GM12801 (cell line): Measurements from ENCODE around the gene TCEA2.

Source experiments
- CTCF ChIP-seq: IDR thresholded peaks from one replicate; pipeline ENCODE4 v1.5.1; 2011; ENCODE audit warnings: control low read depth; ENCODE audit not compliant: insufficient read length; ENCODE audit errors: extremely low read depth

Gene TCEA2

DNA sequence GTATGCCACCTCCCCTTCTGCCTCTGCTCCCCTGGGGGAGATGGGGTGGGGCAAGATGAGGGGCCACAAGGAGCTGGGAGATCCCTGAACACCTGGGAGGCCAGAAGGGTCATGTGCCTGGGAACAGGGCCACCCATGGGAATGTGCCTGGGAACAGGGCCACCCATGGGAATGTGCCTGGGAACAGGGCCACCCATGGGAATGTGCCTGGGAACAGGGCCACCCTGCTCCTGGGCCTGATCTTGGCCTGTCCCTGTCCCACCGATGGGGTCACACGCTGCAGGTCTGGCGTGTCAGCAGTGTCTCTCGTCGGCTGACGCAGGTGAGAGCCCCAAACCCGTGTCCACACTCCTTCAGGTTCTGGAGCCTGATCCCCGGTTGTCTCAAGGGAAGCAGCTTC, 12.0 kb downstream of the TCEA2 start:
- no peak for TF ChIP-seq CTCF

GRCh38 chr20:64075556-64075955, 12.6 kb downstream of the TCEA2 start:
- TF ChIP-seq CTCF: no peak

- TF ChIP-seq CTCF: no peak
Observed at GRCh38 chr20:64076061-64076997, 13.3 kb downstream of the TCEA2 start.

DNA sequence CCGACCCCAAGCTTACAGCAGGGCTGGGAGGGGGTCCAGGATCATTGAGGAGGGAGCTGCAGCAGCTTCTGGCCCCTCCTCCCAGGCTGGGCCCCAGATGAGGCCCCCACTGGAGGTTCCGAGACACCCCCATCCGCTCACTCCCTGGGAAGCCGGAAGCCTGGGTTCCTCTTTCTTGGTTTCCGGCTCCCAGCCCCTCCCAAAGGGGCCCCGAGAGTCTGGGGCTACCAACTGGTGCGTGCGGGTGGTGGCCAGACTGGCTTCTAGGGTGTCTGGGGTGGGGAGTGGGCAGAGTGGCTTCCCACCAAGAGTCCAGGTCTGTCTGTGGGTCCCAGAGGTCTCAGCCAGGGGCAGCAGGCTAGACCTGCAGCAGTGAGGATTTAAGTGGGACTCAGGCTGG, 14.1 kb downstream of the TCEA2 start:
- TF ChIP-seq CTCF: no peak

DNA sequence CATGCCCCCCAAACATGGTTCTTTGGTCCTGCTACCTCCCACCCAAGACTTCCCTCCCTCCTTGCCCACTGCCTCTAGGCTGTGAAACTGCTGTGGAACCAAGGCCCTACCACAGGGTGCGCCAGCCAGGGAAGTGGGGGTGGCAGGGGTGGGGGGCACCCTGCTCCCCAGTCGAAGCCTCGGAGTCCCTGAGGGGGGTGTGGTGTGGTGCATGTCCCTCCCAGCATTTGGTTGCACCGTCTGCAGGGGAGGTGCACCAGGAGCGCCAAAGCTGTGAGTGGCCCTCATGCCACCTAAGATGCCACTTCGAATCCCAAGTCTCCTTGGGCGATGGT, 14.5 kb downstream of the TCEA2 start:
- no peak for TF ChIP-seq CTCF

DNA sequence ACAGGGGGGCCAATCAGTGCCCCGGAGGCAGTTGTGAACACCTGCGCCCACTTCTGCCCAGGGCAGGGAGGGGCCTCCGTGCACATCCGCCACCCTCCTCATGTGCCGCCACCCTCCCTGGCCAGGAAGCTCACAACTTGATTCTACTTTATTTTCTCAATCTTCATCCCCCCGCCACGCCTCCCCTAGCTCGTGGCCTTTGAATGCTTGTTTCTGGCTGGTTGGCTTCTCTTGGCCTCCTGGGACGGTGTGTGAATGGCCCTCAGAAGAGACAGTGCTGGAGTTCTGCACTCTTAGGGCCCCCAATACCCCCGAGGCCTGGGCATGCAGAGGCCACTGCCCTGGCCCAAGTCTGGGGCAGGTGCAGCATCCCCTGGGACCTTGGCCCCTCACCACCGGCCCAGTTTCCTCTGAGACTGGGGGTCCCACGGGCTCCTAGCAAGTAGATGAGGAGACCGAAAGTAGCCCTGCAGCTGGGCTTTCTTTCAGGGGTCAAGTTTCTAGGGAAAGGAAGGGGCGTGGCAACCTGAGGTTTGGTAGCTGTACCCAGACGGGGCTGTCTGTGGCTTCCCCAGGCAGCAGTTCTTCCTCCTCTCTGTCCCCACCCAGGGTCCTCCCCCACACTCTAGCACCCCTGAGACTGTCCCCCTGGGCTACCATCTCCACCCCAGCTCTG, 15.0 kb downstream of the TCEA2 start:
- no peak for TF ChIP-seq CTCF

GRCh38 chr20:64078934-64079272, 15.9 kb downstream of the TCEA2 start:
- no peak for TF ChIP-seq CTCF
